Measurements from ENCODE around the gene PTCD2.

GRCh38 chr5:72356361-72356760 is 36.2 kb downstream of the PTCD2 start:
- TF ChIP-seq CSDC2 (CRISPR knock-in tag; IDR thresholded peaks at IDR 0.05) (no peak), GLIS3 (CRISPR knock-in tag; IDR thresholded peaks at IDR 0.05) (no peak), ZFP3 (CRISPR knock-in tag; IDR thresholded peaks at IDR 0.05) (no peak), ZNF565 (CRISPR knock-in tag; conservative IDR thresholded peaks at IDR 0.05; ENCODE audit: low read depth) (no peak), ARNTL (CRISPR knock-in tag; IDR thresholded peaks at IDR 0.05; ENCODE audit: borderline replicate concordance, low read depth) (no peak), ZFP30 (CRISPR knock-in tag; IDR thresholded peaks at IDR 0.05) (no peak), SNAI2 (CRISPR knock-in tag; IDR thresholded peaks at IDR 0.05) (no peak), ISL1 (CRISPR knock-in tag; IDR thresholded peaks at IDR 0.05) (no peak)
- TF ChIP-seq, protein P1, sequence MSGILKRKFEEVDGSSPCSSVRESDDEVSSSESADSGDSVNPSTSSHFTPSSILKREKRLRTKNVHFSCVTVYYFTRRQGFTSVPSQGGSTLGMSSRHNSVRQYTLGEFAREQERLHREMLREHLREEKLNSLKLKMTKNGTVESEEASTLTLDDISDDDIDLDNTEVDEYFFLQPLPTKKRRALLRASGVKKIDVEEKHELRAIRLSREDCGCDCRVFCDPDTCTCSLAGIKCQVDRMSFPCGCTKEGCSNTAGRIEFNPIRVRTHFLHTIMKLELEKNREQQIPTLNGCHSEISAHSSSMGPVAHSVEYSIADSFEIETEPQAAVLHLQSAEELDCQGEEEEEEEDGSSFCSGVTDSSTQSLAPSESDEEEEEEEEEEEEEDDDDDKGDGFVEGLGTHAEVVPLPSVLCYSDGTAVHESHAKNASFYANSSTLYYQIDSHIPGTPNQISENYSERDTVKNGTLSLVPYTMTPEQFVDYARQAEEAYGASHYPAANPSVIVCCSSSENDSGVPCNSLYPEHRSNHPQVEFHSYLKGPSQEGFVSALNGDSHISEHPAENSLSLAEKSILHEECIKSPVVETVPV (CRISPR knock-in tag; IDR thresholded peaks at IDR 0.05) = no peak
- TF ChIP-seq, protein P2, sequence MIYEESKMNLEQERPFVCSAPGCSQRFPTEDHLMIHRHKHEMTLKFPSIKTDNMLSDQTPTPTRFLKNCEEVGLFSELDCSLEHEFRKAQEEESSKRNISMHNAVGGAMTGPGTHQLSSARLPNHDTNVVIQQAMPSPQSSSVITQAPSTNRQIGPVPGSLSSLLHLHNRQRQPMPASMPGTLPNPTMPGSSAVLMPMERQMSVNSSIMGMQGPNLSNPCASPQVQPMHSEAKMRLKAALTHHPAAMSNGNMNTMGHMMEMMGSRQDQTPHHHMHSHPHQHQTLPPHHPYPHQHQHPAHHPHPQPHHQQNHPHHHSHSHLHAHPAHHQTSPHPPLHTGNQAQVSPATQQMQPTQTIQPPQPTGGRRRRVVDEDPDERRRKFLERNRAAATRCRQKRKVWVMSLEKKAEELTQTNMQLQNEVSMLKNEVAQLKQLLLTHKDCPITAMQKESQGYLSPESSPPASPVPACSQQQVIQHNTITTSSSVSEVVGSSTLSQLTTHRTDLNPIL (CRISPR knock-in tag; IDR thresholded peaks at IDR 0.05; ENCODE audit: low read depth) = no peak
- TF ChIP-seq, protein P3, sequence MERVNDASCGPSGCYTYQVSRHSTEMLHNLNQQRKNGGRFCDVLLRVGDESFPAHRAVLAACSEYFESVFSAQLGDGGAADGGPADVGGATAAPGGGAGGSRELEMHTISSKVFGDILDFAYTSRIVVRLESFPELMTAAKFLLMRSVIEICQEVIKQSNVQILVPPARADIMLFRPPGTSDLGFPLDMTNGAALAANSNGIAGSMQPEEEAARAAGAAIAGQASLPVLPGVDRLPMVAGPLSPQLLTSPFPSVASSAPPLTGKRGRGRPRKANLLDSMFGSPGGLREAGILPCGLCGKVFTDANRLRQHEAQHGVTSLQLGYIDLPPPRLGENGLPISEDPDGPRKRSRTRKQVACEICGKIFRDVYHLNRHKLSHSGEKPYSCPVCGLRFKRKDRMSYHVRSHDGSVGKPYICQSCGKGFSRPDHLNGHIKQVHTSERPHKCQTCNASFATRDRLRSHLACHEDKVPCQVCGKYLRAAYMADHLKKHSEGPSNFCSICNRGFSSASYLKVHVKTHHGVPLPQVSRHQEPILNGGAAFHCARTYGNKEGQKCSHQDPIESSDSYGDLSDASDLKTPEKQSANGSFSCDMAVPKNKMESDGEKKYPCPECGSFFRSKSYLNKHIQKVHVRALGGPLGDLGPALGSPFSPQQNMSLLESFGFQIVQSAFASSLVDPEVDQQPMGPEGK (CRISPR knock-in tag; IDR thresholded peaks at IDR 0.05; ENCODE audit: borderline replicate concordance) = no peak
